K562 (cell line): Measurements from ENCODE around the gene BAIAP2L2. TPM values are rescaled to one million over a fixed set of nuclear protein-coding genes. Genes with fewer than 3 reads are reported as not detected.

ENCODE experiments used
- ATAC-seq: fragments of 200-7000 bp; cut with Tn5 transposase; 3 replicates; pipeline ENCODE4 v1.9.1; 2020; ENCODE audit warnings: moderate library complexity
- BruUV-seq: library from RNA; stranded (reverse); fragments of 400-500 nt; replicated peaks from 2 replicates; lab custom pipeline; 2021; lab: Mats Ljungman, UMichigan
- CTCF ChIA-PET: fragments of 300-600 bp; formaldehyde crosslinking; extraction: SDS; loops from one replicate; lab custom pipeline; 2021; ENCODE audit warnings: low intra/inter-chr PET ratio; lab: Yijun Ruan, JAX
- POLR2A ChIA-PET: fragments of 300-600, 350-650 bp; sonication (Branson Sonifier 250); formaldehyde crosslinking; extraction: SDS; loops from one replicate; lab custom pipeline; 2021; ENCODE audit warnings: antibody characterized with exemption, inconsistent platforms; lab: Yijun Ruan, JAX
- DNase-seq, 4 experiments: peaks; one replicate each; pipeline versions ENCODE4 v3.0.0 to v3.0.0-alpha.2; 2011 to 2018; ENCODE audit warnings: low spot score in 3 of 4, mixed read lengths in 3 of 4; ENCODE audit errors: extremely low read depth in 1 of 4
- FAIRE-seq: peaks from 2 replicates; lab custom pipeline; 2011; peaks lifted over from hg19 to GRCh38; lab: Jason Lieb, UNC
- H2AFZ ChIP-seq: 2 replicates; pipeline ENCODE4 v1.6.0; 2011; ENCODE audit warnings: low read depth, low read length, control low read depth, inconsistent platforms
- H3K27ac ChIP-seq: fragments of 200-600 bp; 3 replicates; pipeline ENCODE4 v1.8.0; 2011; ENCODE audit warnings: low read depth, mild to moderate bottlenecking, control low read depth, inconsistent platforms, low read length, moderate library complexity, mixed read lengths; ENCODE audit errors: extremely low read depth
- H3K27me3 ChIP-seq, 2 experiments: fragments of 300-600 bp in 1 of 2; 2 replicates in 1 of 2; 3 replicates in 1 of 2; pipeline versions ENCODE4 v1.6.0 to v1.8.0; 2011; ENCODE audit warnings: inconsistent platforms in 2 of 2, low read length in 2 of 2, mild to moderate bottlenecking in 1 of 2, mixed read lengths in 1 of 2, moderate library complexity in 1 of 2; ENCODE audit not compliant: control insufficient read depth in 2 of 2, insufficient read depth in 2 of 2
- H3K36me3 ChIP-seq: fragments of 300-600 bp; 3 replicates; pipeline ENCODE4 v1.8.0; 2011; ENCODE audit warnings: mild to moderate bottlenecking, low read length, inconsistent platforms; ENCODE audit not compliant: control insufficient read depth, insufficient read depth
- H3K4me1 ChIP-seq, 2 experiments: fragments of 200-600 bp in 1 of 2; replicated peaks in 1 of 2; 2 replicates in 1 of 2; 3 replicates in 1 of 2; pipeline versions ENCODE4 v1.5.1 to v1.8.0; 2011; ENCODE audit warnings: inconsistent platforms in 2 of 2, low read length in 2 of 2, mild to moderate bottlenecking in 1 of 2, mixed read lengths in 1 of 2, moderate library complexity in 1 of 2; ENCODE audit not compliant: control insufficient read depth in 2 of 2, insufficient read depth in 2 of 2
- H3K4me2 ChIP-seq: 2 replicates; pipeline ENCODE4 v1.6.1; 2011; ENCODE audit warnings: low read length, control low read depth, inconsistent platforms, mixed read lengths; ENCODE audit not compliant: insufficient read depth
- H3K4me3 ChIP-seq: fragments of 200-600 bp; sonication (generic), shearing (Covaris generic); 2 replicates; pipeline ENCODE4 v1.5.1; 2016; ENCODE audit warnings: control low read depth, inconsistent platforms
- H3K79me2 ChIP-seq: fragments of 200-600 bp; 3 replicates; pipeline ENCODE4 v1.8.0; 2011; ENCODE audit warnings: low read length, inconsistent platforms; ENCODE audit not compliant: control insufficient read depth, insufficient read depth
- H3K9ac ChIP-seq, 2 experiments: 2 replicates each; pipeline versions ENCODE4 v1.6.0 to v1.6.1; 2011; ENCODE audit warnings: low read depth in 2 of 2, low read length in 2 of 2, control low read depth in 1 of 2, inconsistent platforms in 1 of 2, mild to moderate bottlenecking in 1 of 2, mixed read lengths in 1 of 2; ENCODE audit not compliant: insufficient read depth in 1 of 2
- H3K9me1 ChIP-seq: one replicate; pipeline ENCODE4 v1.6.0; 2011; ENCODE audit warnings: inconsistent platforms, mild to moderate bottlenecking, low read length, moderate library complexity; ENCODE audit not compliant: control insufficient read depth, insufficient read depth
- H3K9me3 ChIP-seq: replicated peaks from 2 replicates; pipeline ENCODE4 v1.5.1; 2011; ENCODE audit warnings: low read depth, low read length, inconsistent platforms; ENCODE audit not compliant: control insufficient read depth, insufficient read depth
- H4K20me1 ChIP-seq: replicated peaks from 2 replicates; pipeline ENCODE4 v1.6.1; 2011; ENCODE audit warnings: low read length, inconsistent platforms, mixed read lengths; ENCODE audit not compliant: control insufficient read depth, insufficient read depth
- E2F4 ChIP-seq: sonication (generic); formaldehyde crosslinking; IDR thresholded peaks from 2 replicates; pipeline ENCODE4 v1.8.0; 2022; ENCODE audit warnings: mild to moderate bottlenecking, low read depth, missing genetic modification reagents
- POLR2G ChIP-seq: fragments of 200-400 bp; formaldehyde crosslinking; IDR thresholded peaks from 2 replicates; pipeline ENCODE4 v1.6.1; 2017; ENCODE audit warnings: low read depth, mild to moderate bottlenecking, antibody characterized with exemption, low read length, moderate library complexity
- ZNF263 ChIP-seq: sonication (generic); formaldehyde crosslinking; IDR thresholded peaks from 2 replicates; pipeline ENCODE4 v1.8.0; 2022; ENCODE audit warnings: mild to moderate bottlenecking, missing genetic modification reagents, borderline replicate concordance
- WGBS: fragments of 100-300 bp; shearing (Covaris generic); methylation state at CpG from one replicate; pipeline ENCODE4 v1.1.6; 2016; ENCODE audit warnings: low coverage, mixed read lengths; ENCODE audit not compliant: insufficient coverage; ENCODE audit errors: missing lambda C conversion rate; 5-methylcytosine and 5-hydroxymethylcytosine counted together
- in situ Hi-C: fragments of 300-500 bp; cut with MboI; formaldehyde crosslinking; loops from 4 replicates; pipeline ENCODE4 v1.15.0; 2018; ENCODE audit warnings: inconsistent platforms, mixed read lengths
- intact Hi-C: fragments of 100-400 bp; cut with micrococcal nuclease; formaldehyde crosslinking; loops from 2 replicates; pipeline ENCODE4 v1.14.2; 2022
- polyA plus RNA-seq, 8 experiments: library from polyadenylated mRNA; depleted of rRNA in 4 of 8; stranded (reverse) in 5 of 8; unstranded in 3 of 8; fragments of >200 nt; fragmentation: Nextera tagmentation in 2 of 8; fragmentation: Illumina TruSeq in 1 of 8; extraction: Ambion mirVana in 2 of 8; extraction: Trizol in 1 of 8; gene quantifications; 2 replicates each; pipeline versions ENCODE4 v1.2.1 to v1.2.3, GENCODE V29; 2011 to 2014; ENCODE audit warnings: inconsistent platforms in 1 of 8, missing spikeins in 1 of 8
- total RNA-seq, 7 experiments: library from RNA; depleted of rRNA in 6 of 7; stranded (reverse); fragments of >200 nt in 6 of 7; fragmentation: Illumina TruSeq in 2 of 7; extraction: Trizol in 2 of 7; gene quantifications; 2 replicates each; pipeline versions ENCODE4 v1.2.1 to v1.2.3, GENCODE V29; 2011 to 2021; ENCODE audit warnings: low replicate concordance in 1 of 7

Gene BAIAP2L2
- total and polyA plus RNA-seq, 9 of the 15 experiments (the other 6 are each of a cell fraction or from before 2014, with no cell fraction given), result 0.04 to 0.22 (median 0.07) TPM; not detected in 4

GRCh38 chr22:38078046-38078840 is 32.2 kb downstream of the BAIAP2L2 start:
- Histone ChIP-seq H3K27me3 (peaks cover 1 to 22% of the 10 kb centered on the region in 2 experiments; a peak in 2 of 5 replicates), H3K9ac (no peak overlapping the region)
- no peak for TF ChIP-seq E2F4 (CRISPR knock-in tag)
- peak; percentile 19; the same call in 1 of the 2 replicates for TF ChIP-seq POLR2G
- TF ChIP-seq ZNF263 (CRISPR knock-in tag), result peak; percentile 58; the same call in 1 of the 2 replicates
- TF ChIP-seq, all 486 proteins: peak for 2
- CTCF ChIA-PET, result no interaction called here
- H3K4me3 ChIP-seq, result no peak overlapping the region
- H3K9me3 ChIP-seq, result no peaks in the 10 kb centered on the region
- intact Hi-C loops, result no loop called here
- in situ Hi-C loops, result no loop called here
- no peaks in the 10 kb centered on the region for H4K20me1 ChIP-seq
- no TSS peak for BruUV-seq
- no peak overlapping the region for H3K27ac ChIP-seq
- H3K4me1 ChIP-seq, result peaks cover 0 to 47% of the 10 kb centered on the region in 2 experiments; a peak in 2 of 5 replicates
- H3K36me3 ChIP-seq, result no peaks in the 10 kb centered on the region
- DNase-seq (no peak), FAIRE-seq (no peak), ATAC-seq (no peak)
- 12% methylated on average over 6 of the region's 22 CpGs for WGBS
- no peak overlapping the region for H3K4me2 ChIP-seq
- POLR2A ChIA-PET, result interaction anchor here (0.8 kb wide), 1 partner anchor 10 kb away, joined by 3 read pairs; no protein-coding TSS in a partner anchor
- H3K9me1 ChIP-seq, result no peaks in the 10 kb centered on the region
- no peaks in the 10 kb centered on the region for H3K79me2 ChIP-seq
- no peak overlapping the region for H2AFZ ChIP-seq
